ENCODE measurements around the gene FAM3D.

The FAM3D gene

DNA sequence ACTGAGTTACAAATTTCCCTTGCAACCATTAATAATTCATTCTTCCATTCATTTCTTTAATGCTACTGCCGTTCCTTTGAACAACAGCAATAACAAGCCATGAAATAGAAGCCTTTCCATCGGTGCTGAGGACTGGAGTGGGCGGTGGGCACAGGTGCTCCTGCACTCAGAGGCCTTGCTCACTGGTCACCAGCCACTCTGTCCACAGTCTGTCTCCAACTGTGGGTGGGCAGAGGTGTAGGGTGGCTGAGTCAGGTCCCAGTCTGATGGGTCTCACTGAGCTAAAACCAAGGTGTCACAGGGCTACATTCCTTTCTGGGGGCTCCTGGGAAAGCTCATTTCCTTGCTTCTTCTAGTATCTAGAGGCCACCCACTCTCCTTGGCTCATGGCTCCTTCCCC lies 6.3 kb upstream of the FAM3D start:
- no peak for DNase-seq (ENCODE audit: low read depth)
- H3K4me3 ChIP-seq (ENCODE audit: low read depth, low read length): no peak overlapping the region
- TF ChIP-seq, protein P1, sequence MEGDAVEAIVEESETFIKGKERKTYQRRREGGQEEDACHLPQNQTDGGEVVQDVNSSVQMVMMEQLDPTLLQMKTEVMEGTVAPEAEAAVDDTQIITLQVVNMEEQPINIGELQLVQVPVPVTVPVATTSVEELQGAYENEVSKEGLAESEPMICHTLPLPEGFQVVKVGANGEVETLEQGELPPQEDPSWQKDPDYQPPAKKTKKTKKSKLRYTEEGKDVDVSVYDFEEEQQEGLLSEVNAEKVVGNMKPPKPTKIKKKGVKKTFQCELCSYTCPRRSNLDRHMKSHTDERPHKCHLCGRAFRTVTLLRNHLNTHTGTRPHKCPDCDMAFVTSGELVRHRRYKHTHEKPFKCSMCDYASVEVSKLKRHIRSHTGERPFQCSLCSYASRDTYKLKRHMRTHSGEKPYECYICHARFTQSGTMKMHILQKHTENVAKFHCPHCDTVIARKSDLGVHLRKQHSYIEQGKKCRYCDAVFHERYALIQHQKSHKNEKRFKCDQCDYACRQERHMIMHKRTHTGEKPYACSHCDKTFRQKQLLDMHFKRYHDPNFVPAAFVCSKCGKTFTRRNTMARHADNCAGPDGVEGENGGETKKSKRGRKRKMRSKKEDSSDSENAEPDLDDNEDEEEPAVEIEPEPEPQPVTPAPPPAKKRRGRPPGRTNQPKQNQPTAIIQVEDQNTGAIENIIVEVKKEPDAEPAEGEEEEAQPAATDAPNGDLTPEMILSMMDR (IDR thresholded peaks at IDR 0.05; ENCODE audit: low read depth, low read length, missing control alignments): no peak

DNA sequence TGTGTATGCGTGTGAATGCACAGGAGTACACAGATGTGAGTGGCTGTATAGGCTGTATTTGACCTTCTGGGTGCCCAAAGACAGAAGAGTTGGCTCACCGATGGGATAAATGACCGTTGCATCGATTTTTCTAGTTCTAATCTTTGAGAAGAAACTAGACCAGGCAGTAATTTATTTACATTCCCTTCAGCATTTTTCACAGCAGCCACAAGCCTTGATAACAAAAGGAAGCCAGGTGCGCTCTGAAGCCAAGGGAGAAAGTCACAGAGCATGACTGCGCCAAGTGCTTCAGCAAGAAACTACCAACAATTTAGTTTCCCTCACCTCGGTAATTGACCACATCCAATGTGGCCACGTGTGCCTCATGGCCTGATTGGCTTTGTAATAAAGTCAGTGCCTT lies 5.9 kb upstream of the FAM3D start:
- TF ChIP-seq, protein P1 (IDR thresholded peaks at IDR 0.05; ENCODE audit: low read depth, low read length, missing control alignments): no peak
- no peak for DNase-seq (ENCODE audit: low read depth)
- no peak overlapping the region for H3K4me3 ChIP-seq (ENCODE audit: low read depth, low read length)

DNA sequence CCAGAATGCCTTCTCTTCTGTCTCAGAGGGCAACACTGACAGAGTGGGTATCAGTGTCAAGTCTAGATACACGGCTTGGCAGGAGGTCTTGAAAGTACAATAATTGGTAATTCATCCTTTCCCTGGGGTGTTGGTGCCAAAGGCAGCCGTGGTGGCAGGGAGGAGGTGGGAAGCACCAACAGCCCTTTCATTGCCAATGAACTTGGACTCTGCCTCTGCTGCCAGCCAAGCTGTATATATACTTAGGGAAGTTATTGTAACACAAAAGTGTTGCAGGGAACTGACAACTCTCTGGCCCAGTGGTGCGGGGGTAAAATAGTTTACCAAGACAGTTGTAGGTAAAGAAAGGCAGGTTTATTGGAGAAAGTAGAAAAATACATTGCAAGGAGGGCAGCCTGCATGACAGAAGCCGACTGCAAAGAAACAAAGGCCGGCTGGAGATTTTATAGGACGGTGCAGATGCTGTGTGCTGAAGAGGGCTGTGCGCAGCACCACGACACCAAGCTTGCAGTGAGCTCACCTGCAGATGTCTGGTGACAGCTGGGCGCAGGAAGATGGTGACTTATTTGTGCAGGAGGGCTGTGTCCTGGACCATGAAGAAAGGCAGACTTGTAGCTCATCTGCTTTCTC lies 4.0 kb upstream of the FAM3D start:
- no peak for DNase-seq (ENCODE audit: low read depth)
- TF ChIP-seq, protein P1 (IDR thresholded peaks at IDR 0.05; ENCODE audit: low read depth, low read length, missing control alignments): no peak
- H3K4me3 ChIP-seq (ENCODE audit: low read depth, low read length): no peak overlapping the region

DNA sequence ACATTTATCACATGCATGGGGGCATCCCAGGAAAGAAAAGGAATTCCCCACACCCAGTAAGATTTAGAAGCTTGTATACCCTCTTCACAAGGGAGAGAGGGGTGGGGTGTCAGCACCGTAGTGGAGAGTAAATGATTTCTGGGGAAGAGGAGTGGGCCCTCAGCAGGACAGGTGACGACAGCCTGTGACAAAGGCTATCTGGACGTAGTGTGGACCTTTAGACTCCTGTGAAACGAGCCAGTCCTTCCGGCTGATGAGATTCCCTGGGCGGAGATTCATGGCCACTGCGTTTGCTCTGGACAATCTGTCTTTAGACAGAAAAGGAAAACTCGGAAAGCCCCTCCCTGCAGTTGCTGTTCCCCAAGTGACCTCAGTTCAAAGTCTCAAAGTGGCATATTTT lies 1.7 kb upstream of the FAM3D start:
- TF ChIP-seq, protein P1 (IDR thresholded peaks at IDR 0.05; ENCODE audit: low read depth, low read length, missing control alignments): no peak
- no peak for DNase-seq (ENCODE audit: low read depth)
- H3K4me3 ChIP-seq (ENCODE audit: low read depth, low read length): no peak overlapping the region

DNA sequence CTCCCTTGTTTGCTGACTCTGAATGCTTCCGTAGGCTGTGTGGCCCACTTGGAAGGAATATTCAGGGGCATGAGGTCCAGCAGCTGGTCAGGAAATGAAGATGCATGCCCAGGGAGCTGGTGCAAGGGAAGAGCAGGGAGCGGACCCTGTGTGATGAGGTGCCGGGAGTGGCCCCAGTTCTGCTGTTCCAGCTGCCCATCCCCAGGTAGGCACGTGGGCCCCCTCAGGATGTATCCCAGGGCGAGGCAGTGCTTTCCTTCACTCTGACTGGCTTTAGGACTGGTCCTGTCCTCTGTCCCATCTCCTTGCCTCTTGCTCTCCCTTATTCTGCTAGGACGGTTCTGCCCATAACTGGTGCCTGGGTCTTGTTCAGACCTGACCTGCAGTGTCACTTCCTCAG lies 1.1 kb upstream of the FAM3D start:
- H3K4me3 ChIP-seq (ENCODE audit: low read depth, low read length): no peak overlapping the region
- no peak for DNase-seq (ENCODE audit: low read depth)
- TF ChIP-seq, protein P1 (IDR thresholded peaks at IDR 0.05; ENCODE audit: low read depth, low read length, missing control alignments): no peak

DNA sequence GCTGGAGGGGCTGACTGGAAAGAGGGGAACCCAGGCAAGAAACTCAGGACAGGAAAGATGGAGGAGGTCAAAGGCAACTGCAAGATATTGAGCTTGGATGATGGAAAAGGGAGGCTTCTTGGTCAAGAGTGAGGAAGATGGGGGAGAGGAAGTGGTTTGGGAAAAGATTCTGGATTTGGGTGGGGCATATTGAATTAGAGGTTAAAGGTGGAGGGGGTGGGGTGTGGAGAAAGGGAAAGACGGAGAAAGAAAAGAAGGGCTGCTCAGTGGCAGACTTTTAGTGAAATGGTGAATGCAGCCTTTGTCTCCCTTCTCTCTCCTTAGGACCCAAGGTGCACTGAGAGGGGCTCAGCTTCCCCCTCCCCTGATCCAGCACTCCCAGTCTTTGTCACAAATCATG lies 655 bp upstream of the FAM3D start:
- TF ChIP-seq, protein P1 (IDR thresholded peaks at IDR 0.05; ENCODE audit: low read depth, low read length, missing control alignments): no peak
- H3K4me3 ChIP-seq (ENCODE audit: low read depth, low read length): no peak overlapping the region
- DNase-seq (ENCODE audit: low read depth): no peak

DNA sequence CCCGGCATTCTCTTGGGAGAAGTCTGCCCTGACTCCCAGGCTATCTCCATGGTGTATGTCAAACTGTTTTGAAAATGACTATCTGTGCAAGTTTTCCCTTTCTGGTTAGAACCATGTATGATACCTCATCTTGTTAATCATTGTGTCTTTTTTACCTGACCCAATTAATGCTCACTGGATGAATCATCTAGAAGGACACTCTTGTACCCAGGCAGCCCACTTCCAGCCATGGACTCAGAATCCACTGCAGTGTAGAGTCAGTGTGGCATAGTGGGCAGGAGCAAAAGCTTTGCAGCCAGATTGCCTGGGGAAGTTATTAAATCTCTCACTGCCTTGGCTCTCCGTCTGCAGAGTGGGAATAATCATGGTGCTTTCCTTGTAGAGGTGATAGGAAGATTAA lies 1.2 kb downstream of the FAM3D start:
- no peak for DNase-seq (ENCODE audit: low read depth)
- no peak overlapping the region for H3K4me3 ChIP-seq (ENCODE audit: low read depth, low read length)
- TF ChIP-seq, protein P1 (IDR thresholded peaks at IDR 0.05; ENCODE audit: low read depth, low read length, missing control alignments): no peak

All from GM12864 (cell line).